CD4-positive, alpha-beta T cell treated with Interleukin-2 at 100 ng/mL for 4 hours (primary cell): ENCODE measurements around the gene ARHGEF38.
A peak's percentile ranks its signal among the peaks of the same experiment; 100 is the strongest.
"Not testable (repeated sequence)": the region's sequence is repeated elsewhere in the genome, so short reads cannot be mapped to it uniquely, and the experiment has no call there.

Experiments used
- DNase-seq: peaks from one replicate; pipeline ENCODE4 v3.0.0-alpha.2; 2020; ENCODE audit warnings: low spot score

Gene ARHGEF38

GRCh38 chr4:105652286-105652888 is 100.0 kb downstream of the ARHGEF38 start:
- no peak for DNase-seq

GRCh38 chr4:105657117-105657765 is 104.8 kb downstream of the ARHGEF38 start:
- no peak for DNase-seq

GRCh38 chr4:105659190-105659589 is 106.8 kb downstream of the ARHGEF38 start:
- DNase-seq: no peak

GRCh38 chr4:105661028-105661427 is 108.6 kb downstream of the ARHGEF38 start:
- DNase-seq: no peak

GRCh38 chr4:105662935-105663675 is 110.7 kb downstream of the ARHGEF38 start:
- DNase-seq: no peak

GRCh38 chr4:105666693-105667092 is 114.3 kb downstream of the ARHGEF38 start:
- DNase-seq: no peak

- DNase-seq: no peak
Measured at GRCh38 chr4:105670684-105671083, 118.3 kb downstream of the ARHGEF38 start.

GRCh38 chr4:105671301-105671700 is 118.9 kb downstream of the ARHGEF38 start:
- no peak for DNase-seq

- DNase-seq: no peak
Measured at GRCh38 chr4:105674011-105674410, 121.6 kb downstream of the ARHGEF38 start.

GRCh38 chr4:105677709-105678108 is 125.3 kb downstream of the ARHGEF38 start:
- DNase-seq: no peak

GRCh38 chr4:105679186-105679585 is 126.8 kb downstream of the ARHGEF38 start:
- DNase-seq: no peak

GRCh38 chr4:105683038-105683437 is 130.6 kb downstream of the ARHGEF38 start:
- no peak for DNase-seq

GRCh38 chr4:105686571-105686970 is 134.2 kb downstream of the ARHGEF38 start:
- no peak for DNase-seq

- not testable (repeated sequence) for DNase-seq
Measured at GRCh38 chr4:105694812-105695211, 142.4 kb downstream of the ARHGEF38 start.

GRCh38 chr4:105695832-105696231 is 143.4 kb downstream of the ARHGEF38 start:
- DNase-seq: not testable (repeated sequence)

GRCh38 chr4:105698607-105699006 is 146.2 kb downstream of the ARHGEF38 start:
- DNase-seq: no peak

- peak; percentile 4 for DNase-seq
Measured at GRCh38 chr4:105707782-105708180, 155.4 kb downstream of the ARHGEF38 start.

- peak; percentile 91 for DNase-seq
Measured at GRCh38 chr4:105708181-105709080, 156.0 kb downstream of the ARHGEF38 start, which contains the start of the genes GSTCD and INTS12. GSTCD (plus strand) TSS chr4:105708784; CDS start chr4:105717614, 8,830 bp downstream. INTS12 (minus strand) TSS chr4:105708689; CDS start chr4:105700005, 8,684 bp downstream.

- peak; percentile 4 for DNase-seq
Measured at GRCh38 chr4:105709081-105709450, 156.6 kb downstream of the ARHGEF38 start.

GRCh38 chr4:105710012-105710600 is 157.7 kb downstream of the ARHGEF38 start:
- no peak for DNase-seq

GRCh38 chr4:105710678-105711077 is 158.3 kb downstream of the ARHGEF38 start:
- DNase-seq: no peak

- no peak for DNase-seq
Measured at GRCh38 chr4:105712766-105713165, 160.3 kb downstream of the ARHGEF38 start.
